Gastrocnemius medialis (tissue), 4 donors: Measurements from ENCODE around the gene ABI3BP.
"Not testable (repeated sequence)": the region's sequence is repeated elsewhere in the genome, so short reads cannot be mapped to it uniquely, and the experiment has no call there.

ENCODE experiments used
- CTCF ChIP-seq, 5 experiments: fragments of 450-650 bp in 3 of 5; fragments of 200-600 bp in 2 of 5; sonication (generic) in 2 of 5; IDR thresholded peaks in 4 of 5; conservative IDR thresholded peaks in 1 of 5; 1 replicate in 4 of 5; 2 replicates in 1 of 5; pipeline ENCODE4 v1.5.1; 2016 to 2019; ENCODE audit warnings: antibody characterized with exemption in 5 of 5, mild to moderate bottlenecking in 3 of 5, moderate library complexity in 3 of 5
- POLR2A ChIP-seq, 2 donors: fragments of 450-650 bp; IDR thresholded peaks; one replicate each; pipeline ENCODE4 v1.6.1; 2017; ENCODE audit warnings: antibody characterized with exemption in 2 of 2, mild to moderate bottlenecking in 2 of 2, moderate library complexity in 2 of 2

GRCh38 chr3:100946096-100946495, 47.1 kb downstream of the ABI3BP start:
- not testable (repeated sequence) for TF ChIP-seq CTCF (IDR thresholded peaks at IDR 0.05 in 4 of 5, conservative IDR thresholded peaks at IDR 0.05 in 1 of 5); POLR2A (IDR thresholded peaks at IDR 0.05)
